CD8-positive, alpha-beta memory T cell (primary cell): Measurements from ENCODE around the gene SIM2. TPM values are rescaled to one million over a fixed set of nuclear protein-coding genes. Genes with fewer than 3 reads are reported as not detected.

Experiments
- CTCF ChIA-PET: fragments of 350-600 bp; sonication (Branson Sonifier 250); formaldehyde crosslinking; loops from one replicate; lab custom pipeline; 2021; ENCODE audit warnings: antibody characterized with exemption; lab: Charles Lee
- POLR2A ChIA-PET: fragments of 350-600 bp; sonication (Branson Sonifier 250); formaldehyde crosslinking; loops from one replicate; lab custom pipeline; 2021; ENCODE audit warnings: antibody characterized with exemption; lab: Charles Lee
- DNase-seq, 5 donors: peaks; one replicate each; pipeline versions ENCODE4 v3.0.0 to v3.0.0-alpha.2; 2020 to 2022; ENCODE audit warnings: mixed read lengths in 1 of 5
- H3K27ac ChIP-seq: one replicate; pipeline ENCODE4 v1.7.0; 2013; ENCODE audit warnings: low read depth, mild to moderate bottlenecking, low read length, moderate library complexity
- H3K27me3 ChIP-seq: 2 replicates; pipeline ENCODE4 v1.7.0; 2013; ENCODE audit warnings: low read length, mild to moderate bottlenecking; ENCODE audit not compliant: insufficient read depth, poor library complexity, severe bottlenecking
- H3K36me3 ChIP-seq: 2 replicates; pipeline ENCODE4 v1.7.0; 2013; ENCODE audit warnings: mild to moderate bottlenecking, low read length, moderate library complexity; ENCODE audit not compliant: insufficient read depth
- H3K4me1 ChIP-seq: 2 replicates; pipeline ENCODE4 v1.7.0; 2013; ENCODE audit warnings: mild to moderate bottlenecking, low read length, moderate library complexity; ENCODE audit not compliant: insufficient read depth
- H3K4me3 ChIP-seq: 2 replicates; pipeline ENCODE4 v1.7.0; 2013; ENCODE audit warnings: mild to moderate bottlenecking, low read length
- H3K9me3 ChIP-seq: 2 replicates; pipeline ENCODE4 v1.7.0; 2013; ENCODE audit warnings: mild to moderate bottlenecking, low read length
- H3K27ac Mint-ChIP-seq, 8 donors: one replicate each; pipeline ENCODE4 v1.8.0; 2020 to 2021; ENCODE audit warnings: mixed read lengths in 8 of 8, mild to moderate bottlenecking in 6 of 8, inconsistent platforms in 3 of 8, moderate library complexity in 3 of 8
- H3K27me3 Mint-ChIP-seq, 2 donors: one replicate each; pipeline ENCODE4 v1.8.0; 2020 to 2021; ENCODE audit warnings: mixed read lengths in 2 of 2, mild to moderate bottlenecking in 1 of 2, moderate library complexity in 1 of 2
- H3K36me3 Mint-ChIP-seq, 3 donors: one replicate each; pipeline ENCODE4 v1.8.0; 2020 to 2021; ENCODE audit warnings: mixed read lengths in 3 of 3, inconsistent platforms in 1 of 3, mild to moderate bottlenecking in 1 of 3
- H3K4me1 Mint-ChIP-seq, 3 donors: one replicate each; pipeline ENCODE4 v1.8.0; 2020 to 2021; ENCODE audit warnings: mixed read lengths in 3 of 3, inconsistent platforms in 1 of 3, mild to moderate bottlenecking in 1 of 3
- H3K4me3 Mint-ChIP-seq, 7 donors: one replicate each; pipeline ENCODE4 v1.8.0; 2020 to 2021; ENCODE audit warnings: mixed read lengths in 7 of 7, mild to moderate bottlenecking in 6 of 7, moderate library complexity in 4 of 7, inconsistent platforms in 2 of 7
- H3K9me3 Mint-ChIP-seq, 5 donors: one replicate each; pipeline ENCODE4 v1.8.0; 2020 to 2022; ENCODE audit warnings: mixed read lengths in 5 of 5, mild to moderate bottlenecking in 3 of 5, moderate library complexity in 2 of 5, inconsistent platforms in 1 of 5
- polyA plus RNA-seq: library from polyadenylated mRNA; unstranded; fragments of 300-500 nt; fragmentation: Illumina TruSeq; gene quantifications from one replicate; pipeline ENCODE4 v1.2.3, GENCODE V29; 2021
- total RNA-seq, 2 experiments: library from RNA; stranded (reverse); gene quantifications; one replicate each; pipeline ENCODE4 v1.2.3, GENCODE V29; 2021

Gene SIM2
- total and polyA plus RNA-seq, 3 experiments from 2014 or later = 0.07 TPM; not detected in 2

- DNase-seq = no peak
- H3K4me1 ChIP-seq = peaks cover 25% of the 10 kb centered on the region
- peaks cover 24 to 62% (median 24%) of the 10 kb centered on the region in 3 donors for H3K4me1 Mint-ChIP-seq
- H3K9me3 Mint-ChIP-seq = peaks cover 0 to 3% (median 0%) of the 10 kb centered on the region in 5 donors
- H3K9me3 ChIP-seq = no peaks in the 10 kb centered on the region
- H3K27me3 Mint-ChIP-seq = peaks cover 65 to 80% of the 10 kb centered on the region in 2 donors
- no peak overlapping the region for H3K27ac ChIP-seq
- CTCF ChIA-PET = no interaction called here
- H3K36me3 ChIP-seq = no peaks in the 10 kb centered on the region
- peak overlapping the region in 2 of 7 donors; percentile 11 to 27 for H3K4me3 Mint-ChIP-seq
- no peaks in the 10 kb centered on the region for H3K36me3 Mint-ChIP-seq
- no peak overlapping the region for H3K27ac Mint-ChIP-seq
- H3K4me3 ChIP-seq = no peak overlapping the region
- peaks cover 63% of the 10 kb centered on the region for H3K27me3 ChIP-seq
- POLR2A ChIA-PET = no interaction called here
Observed at GRCh38 chr21:36704958-36705678, 6.2 kb downstream of the SIM2 start.

GRCh38 chr21:36705679-36706481, 7.0 kb downstream of the SIM2 start:
- H3K27ac Mint-ChIP-seq = peak overlapping the region in 2 of 8 donors; percentile 22 to 35
- no peaks in the 10 kb centered on the region for H3K9me3 ChIP-seq
- peaks cover 22 to 61% (median 26%) of the 10 kb centered on the region in 3 donors for H3K4me1 Mint-ChIP-seq
- no peaks in the 10 kb centered on the region for H3K36me3 ChIP-seq
- peaks cover 18% of the 10 kb centered on the region for H3K4me1 ChIP-seq
- ChIA-PET CTCF (no interaction called here), POLR2A (no interaction called here)
- H3K4me3 Mint-ChIP-seq = peak overlapping the region in 4 of 7 donors; percentile 5 to 41 (median 24)
- H3K4me3 ChIP-seq = no peak overlapping the region
- peaks cover 0 to 3% (median 0%) of the 10 kb centered on the region in 5 donors for H3K9me3 Mint-ChIP-seq
- no peaks in the 10 kb centered on the region for H3K36me3 Mint-ChIP-seq
- H3K27ac ChIP-seq = no peak overlapping the region
- H3K27me3 ChIP-seq = peaks cover 63% of the 10 kb centered on the region
- peaks cover 59 to 77% of the 10 kb centered on the region in 2 donors for H3K27me3 Mint-ChIP-seq
- no peak for DNase-seq

GRCh38 chr21:36706482-36706852, 7.6 kb downstream of the SIM2 start:
- ChIA-PET CTCF (no interaction called here), POLR2A (no interaction called here)
- no peaks in the 10 kb centered on the region for H3K36me3 ChIP-seq
- H3K27ac Mint-ChIP-seq = peak overlapping the region in 1 of 8 donors; percentile 22
- H3K4me3 ChIP-seq = no peak overlapping the region
- no peak for DNase-seq
- H3K9me3 ChIP-seq = no peaks in the 10 kb centered on the region
- peaks cover 18% of the 10 kb centered on the region for H3K4me1 ChIP-seq
- peaks cover 59 to 80% of the 10 kb centered on the region in 2 donors for H3K27me3 Mint-ChIP-seq
- peaks cover 22 to 60% (median 28%) of the 10 kb centered on the region in 3 donors for H3K4me1 Mint-ChIP-seq
- H3K9me3 Mint-ChIP-seq = peaks cover 0 to 3% (median 0%) of the 10 kb centered on the region in 5 donors
- H3K27ac ChIP-seq = no peak overlapping the region
- no peaks in the 10 kb centered on the region for H3K36me3 Mint-ChIP-seq
- peaks cover 62% of the 10 kb centered on the region for H3K27me3 ChIP-seq
- H3K4me3 Mint-ChIP-seq = peak overlapping the region in 4 of 7 donors; percentile 5 to 41 (median 24)

GRCh38 chr21:36706951-36707762, 8.2 kb downstream of the SIM2 start:
- peak overlapping the region in 1 of 8 donors; percentile 22 for H3K27ac Mint-ChIP-seq
- peaks cover 19 to 56% (median 28%) of the 10 kb centered on the region in 3 donors for H3K4me1 Mint-ChIP-seq
- Histone ChIP-seq H3K27me3 (peaks cover 62% of the 10 kb centered on the region), H3K27ac (no peak overlapping the region), H3K4me1 (peaks cover 18% of the 10 kb centered on the region), H3K4me3 (no peak overlapping the region), H3K36me3 (no peaks in the 10 kb centered on the region), H3K9me3 (no peaks in the 10 kb centered on the region)
- H3K9me3 Mint-ChIP-seq = peaks cover 0 to 3% (median 0%) of the 10 kb centered on the region in 5 donors
- peak overlapping the region in 4 of 7 donors; percentile 9 to 72 (median 38) for H3K4me3 Mint-ChIP-seq
- H3K27me3 Mint-ChIP-seq = peaks cover 52 to 78% of the 10 kb centered on the region in 2 donors
- no peak for DNase-seq
- CTCF ChIA-PET = no interaction called here
- H3K36me3 Mint-ChIP-seq = no peaks in the 10 kb centered on the region
- POLR2A ChIA-PET = no interaction called here

GRCh38 chr21:36707763-36708285, 8.9 kb downstream of the SIM2 start:
- no peak for DNase-seq
- H3K27me3 ChIP-seq = peaks cover 57% of the 10 kb centered on the region
- ChIA-PET CTCF (no interaction called here), POLR2A (no interaction called here)
- H3K4me3 ChIP-seq = no peak overlapping the region
- no peaks in the 10 kb centered on the region for H3K9me3 ChIP-seq
- H3K27ac ChIP-seq = no peak overlapping the region
- peaks cover 18% of the 10 kb centered on the region for H3K4me1 ChIP-seq
- peaks cover 0 to 3% (median 0%) of the 10 kb centered on the region in 5 donors for H3K9me3 Mint-ChIP-seq
- no peak overlapping the region for H3K4me3 Mint-ChIP-seq
- H3K36me3 Mint-ChIP-seq = no peaks in the 10 kb centered on the region
- H3K36me3 ChIP-seq = no peaks in the 10 kb centered on the region
- H3K27me3 Mint-ChIP-seq = peaks cover 45 to 78% of the 10 kb centered on the region in 2 donors
- H3K4me1 Mint-ChIP-seq = peaks cover 19 to 51% (median 28%) of the 10 kb centered on the region in 3 donors
- no peak overlapping the region for H3K27ac Mint-ChIP-seq

GRCh38 chr21:36708286-36709029, 9.5 kb downstream of the SIM2 start:
- H3K9me3 Mint-ChIP-seq = peaks cover 0 to 3% (median 0%) of the 10 kb centered on the region in 5 donors
- peak overlapping the region in 2 of 7 donors; percentile 19 to 23 for H3K4me3 Mint-ChIP-seq
- peak overlapping the region in 1 of 8 donors; percentile 82 for H3K27ac Mint-ChIP-seq
- no peak for DNase-seq
- H3K27ac ChIP-seq = no peak overlapping the region
- no peaks in the 10 kb centered on the region for H3K36me3 Mint-ChIP-seq
- peaks cover 19 to 49% (median 28%) of the 10 kb centered on the region in 3 donors for H3K4me1 Mint-ChIP-seq
- peaks cover 39 to 78% of the 10 kb centered on the region in 2 donors for H3K27me3 Mint-ChIP-seq
- H3K4me1 ChIP-seq = peaks cover 18% of the 10 kb centered on the region
- CTCF ChIA-PET = no interaction called here
- H3K27me3 ChIP-seq = peaks cover 50% of the 10 kb centered on the region
- H3K4me3 ChIP-seq = no peak overlapping the region
- POLR2A ChIA-PET = no interaction called here
- no peaks in the 10 kb centered on the region for H3K9me3 ChIP-seq
- no peaks in the 10 kb centered on the region for H3K36me3 ChIP-seq
